K562 (cell line): ENCODE data around the gene RAB6B. TPM values are rescaled to one million over a fixed set of nuclear protein-coding genes. Genes with fewer than 3 reads are reported as not detected.

Experiments
- ATF1 ChIP-seq, 2 experiments: fragments of 450-650 bp in 1 of 2; IDR thresholded peaks; 2 replicates each; pipeline ENCODE4 v1.6.1; 2016; ENCODE audit warnings: missing compliant biosample characterization in 1 of 2, missing genetic modification characterization in 1 of 2
- BRD9 ChIP-seq: fragments of 450-650 bp; IDR thresholded peaks from 2 replicates; pipeline ENCODE4 v1.6.1; 2018; ENCODE audit warnings: low read depth; ENCODE audit not compliant: partially characterized antibody
- CBX3 ChIP-seq, 2 experiments: IDR thresholded peaks; 1 replicate in 1 of 2; 2 replicates in 1 of 2; pipeline ENCODE4 v1.6.1; 2012; ENCODE audit warnings: inconsistent platforms in 2 of 2, low read length in 2 of 2, borderline replicate concordance in 1 of 2, control low read depth in 1 of 2
- CHD2 ChIP-seq: IDR thresholded peaks from 2 replicates; pipeline ENCODE4 v1.6.1; 2011; ENCODE audit warnings: low read depth, low read length
- ETV6 ChIP-seq, 3 experiments: fragments of 150-350 bp in 1 of 3; sonication (generic) in 1 of 3; formaldehyde crosslinking in 1 of 3; IDR thresholded peaks; 2 replicates each; pipeline versions ENCODE4 v1.6.1 to v1.8.0; 2014 to 2022; ENCODE audit warnings: borderline replicate concordance in 2 of 3, low read depth in 2 of 3, antibody characterized with exemption in 1 of 3, low read length in 1 of 3, mild to moderate bottlenecking in 1 of 3, missing genetic modification reagents in 1 of 3
- HDAC1 ChIP-seq, 2 experiments: fragments of 450-650 bp; IDR thresholded peaks; 2 replicates each; pipeline ENCODE4 v1.6.1; 2016 to 2017; ENCODE audit warnings: inconsistent platforms in 1 of 2, mild to moderate bottlenecking in 1 of 2, moderate library complexity in 1 of 2
- MAZ ChIP-seq, 2 experiments: fragments of 450-650 bp in 1 of 2; sonication (generic) in 1 of 2; formaldehyde crosslinking; IDR thresholded peaks in 1 of 2; conservative IDR thresholded peaks in 1 of 2; 2 replicates each; pipeline versions ENCODE4 v1.4.0 to v1.5.0; 2020; ENCODE audit warnings: mild to moderate bottlenecking in 1 of 2, missing genetic modification reagents in 1 of 2
- MCM2 ChIP-seq: fragments of 450-650 bp; IDR thresholded peaks from 2 replicates; pipeline ENCODE4 v1.6.1; 2017; ENCODE audit warnings: low read depth, mild to moderate bottlenecking
- NEUROD1 ChIP-seq: fragments of 150-350 bp; IDR thresholded peaks from 2 replicates; pipeline ENCODE4 v1.6.1; 2014; ENCODE audit warnings: borderline replicate concordance, low read length, low read depth; ENCODE audit not compliant: partially characterized antibody
- NONO ChIP-seq, 2 experiments: fragments of 200-400 bp in 1 of 2; fragments of 450-650 bp in 1 of 2; formaldehyde crosslinking in 1 of 2; IDR thresholded peaks; 2 replicates each; pipeline ENCODE4 v1.6.1; 2017; ENCODE audit warnings: low read depth in 2 of 2, mild to moderate bottlenecking in 2 of 2, moderate library complexity in 2 of 2, low read length in 1 of 2
- NR2C2 ChIP-seq, 2 experiments: fragments of 200-800 bp in 1 of 2; sonication (Bioruptor generic) in 1 of 2; sonication (generic) in 1 of 2; formaldehyde crosslinking in 1 of 2; IDR thresholded peaks; 2 replicates each; pipeline versions ENCODE4 v1.6.1 to v1.8.0; 2016 to 2022; ENCODE audit warnings: mild to moderate bottlenecking in 1 of 2, missing compliant biosample characterization in 1 of 2, missing genetic modification characterization in 1 of 2, missing genetic modification reagents in 1 of 2
- RBM22 ChIP-seq: fragments of 200-400 bp; formaldehyde crosslinking; IDR thresholded peaks from 2 replicates; pipeline ENCODE4 v1.6.1; 2018; ENCODE audit warnings: low read length, low read depth; ENCODE audit not compliant: poor library complexity, severe bottlenecking
- SAP30 ChIP-seq: fragments of 200-600 bp; sonication (generic); IDR thresholded peaks from 2 replicates; pipeline ENCODE4 v1.6.1; 2012; ENCODE audit warnings: borderline replicate concordance, low read depth, mild to moderate bottlenecking, moderate library complexity, low read length, control low read depth, inconsistent platforms; ENCODE audit not compliant: insufficient read depth, poor library complexity, severe bottlenecking
- SREBF1 ChIP-seq: fragments of 150-350 bp; IDR thresholded peaks from 2 replicates; pipeline ENCODE4 v1.6.1; 2014; ENCODE audit warnings: antibody characterized with exemption, low read depth, low read length, borderline replicate concordance
- U2AF1 ChIP-seq: fragments of 200-400 bp; formaldehyde crosslinking; optimal IDR thresholded peaks from 2 replicates; pipeline ENCODE3; 2017; ENCODE audit warnings: mild to moderate bottlenecking, low read depth, low read length, moderate library complexity
- XRCC3 ChIP-seq: fragments of 450-650 bp; IDR thresholded peaks from 2 replicates; pipeline ENCODE4 v1.6.1; 2017; ENCODE audit warnings: mild to moderate bottlenecking, moderate library complexity
- ZC3H11A ChIP-seq: IDR thresholded peaks from 2 replicates; pipeline ENCODE4 v1.6.1; 2012; ENCODE audit warnings: low read depth, low read length, improper control_type of control experiment
- ZKSCAN1 ChIP-seq: fragments of 150-350 bp; IDR thresholded peaks from 2 replicates; pipeline ENCODE4 v1.6.1; 2016; ENCODE audit warnings: low read depth, low read length
- ZNF354B ChIP-seq: fragments of 250-450 bp; sonication (Bioruptor Pico); IDR thresholded peaks from 2 replicates; pipeline ENCODE4 v1.4.0; 2020
- ZNF75A ChIP-seq: fragments of 450-650 bp; formaldehyde crosslinking; IDR thresholded peaks from 2 replicates; pipeline ENCODE4 v1.4.0; 2020; ENCODE audit warnings: mild to moderate bottlenecking
- ZNF77 ChIP-seq: fragments of 250-450 bp; sonication (Bioruptor Pico); IDR thresholded peaks from 2 replicates; pipeline ENCODE4 v1.5.0; 2020
- ZNF830 ChIP-seq: fragments of 250-450 bp; sonication (Bioruptor Pico); IDR thresholded peaks from 2 replicates; pipeline ENCODE4 v1.5.0; 2021; ENCODE audit warnings: mild to moderate bottlenecking
- polyA plus RNA-seq, 8 experiments: library from polyadenylated mRNA; depleted of rRNA in 4 of 8; stranded (reverse) in 5 of 8; unstranded in 3 of 8; fragments of >200 nt; fragmentation: Nextera tagmentation in 2 of 8; fragmentation: Illumina TruSeq in 1 of 8; extraction: Ambion mirVana in 2 of 8; extraction: Trizol in 1 of 8; gene quantifications; 2 replicates each; pipeline versions ENCODE4 v1.2.1 to v1.2.3, GENCODE V29; 2011 to 2014; ENCODE audit warnings: inconsistent platforms in 1 of 8, missing spikeins in 1 of 8
- total RNA-seq, 7 experiments: library from RNA; depleted of rRNA in 6 of 7; stranded (reverse); fragments of >200 nt in 6 of 7; fragmentation: Illumina TruSeq in 2 of 7; extraction: Trizol in 2 of 7; gene quantifications; 2 replicates each; pipeline versions ENCODE4 v1.2.1 to v1.2.3, GENCODE V29; 2011 to 2021; ENCODE audit warnings: low replicate concordance in 1 of 7
- TF ChIP-seq, protein P1 (sequence below): fragments of 250-450 bp; sonication (Bioruptor Pico); IDR thresholded peaks from 2 replicates; pipeline ENCODE4 v1.8.0; 2021; ENCODE audit warnings: moderate library complexity, mild to moderate bottlenecking, inconsistent platforms
- TF ChIP-seq, protein P2 (sequence below), 3 experiments: fragments of 200-800 bp in 1 of 3; fragments of 250-450 bp in 1 of 3; fragments of 450-650 bp in 1 of 3; sonication (Bioruptor Pico) in 1 of 3; sonication (Bioruptor generic) in 1 of 3; formaldehyde crosslinking in 1 of 3; IDR thresholded peaks; 2 replicates each; pipeline versions ENCODE4 v1.6.1 to v1.8.0; 2016 to 2022; ENCODE audit warnings: mild to moderate bottlenecking in 2 of 3, missing genetic modification characterization in 2 of 3, missing compliant biosample characterization in 1 of 3, moderate library complexity in 1 of 3

RAB6B gene
- total and polyA plus RNA-seq, 9 of the 15 experiments (the other 6 are each of a cell fraction or from before 2014, with no cell fraction given), result 0.60 to 18.1 (median 1.5) TPM

DNA sequence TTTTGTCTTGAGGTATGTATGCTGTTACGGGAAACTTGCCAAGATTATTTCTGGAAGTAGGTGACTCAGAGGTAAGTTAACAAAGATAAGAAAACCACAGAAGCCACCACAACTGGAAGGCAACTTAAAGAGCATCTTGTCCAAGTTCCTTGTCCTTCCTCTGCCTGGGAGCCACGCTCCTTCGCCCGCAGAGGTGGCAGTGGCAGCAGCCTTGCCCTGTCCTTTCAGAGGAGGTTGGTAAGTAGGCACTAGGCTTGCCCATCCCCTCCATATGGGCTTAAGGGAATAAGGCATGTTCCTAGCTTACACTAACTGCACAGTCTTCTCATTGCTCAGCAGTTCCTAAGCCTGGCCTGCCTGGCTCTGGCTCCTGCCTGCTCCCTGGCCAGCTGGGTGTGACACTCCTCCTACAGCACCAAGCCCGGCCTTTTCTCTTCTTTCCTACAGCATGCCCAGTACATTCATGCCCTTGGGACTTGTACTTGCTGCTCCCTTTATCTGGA lies 48.0 kb upstream of the RAB6B start (continued):
- TF ChIP-seq CBX3 (IDR thresholded peaks at IDR 0.05; ENCODE audit: borderline replicate concordance in 1 of 2, low read length in 2 of 2), result no peak
- no peak for TF ChIP-seq SAP30
- TF ChIP-seq NONO (IDR thresholded peaks at IDR 0.05; ENCODE audit: low read depth in 2 of 2, low read length in 1 of 2), result no peak
- TF ChIP-seq NEUROD1, result no peak
- TF ChIP-seq ZC3H11A, result no peak
- TF ChIP-seq MCM2, result no peak
- TF ChIP-seq ZKSCAN1, result no peak
- no peak for TF ChIP-seq ATF1 (CRISPR knock-in tag; IDR thresholded peaks at IDR 0.05)
- TF ChIP-seq ATF1 (tag; IDR thresholded peaks at IDR 0.05), result no peak
- TF ChIP-seq, protein P1, sequence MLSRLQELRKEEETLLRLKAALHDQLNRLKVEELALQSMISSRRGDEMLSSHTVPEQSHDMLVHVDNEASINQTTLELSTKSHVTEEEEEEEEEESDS, result no peak
- TF ChIP-seq ZNF75A (CRISPR knock-in tag), result no peak
- TF ChIP-seq BRD9, result no peak
- TF ChIP-seq U2AF1, result no peak
- TF ChIP-seq, protein P2, sequence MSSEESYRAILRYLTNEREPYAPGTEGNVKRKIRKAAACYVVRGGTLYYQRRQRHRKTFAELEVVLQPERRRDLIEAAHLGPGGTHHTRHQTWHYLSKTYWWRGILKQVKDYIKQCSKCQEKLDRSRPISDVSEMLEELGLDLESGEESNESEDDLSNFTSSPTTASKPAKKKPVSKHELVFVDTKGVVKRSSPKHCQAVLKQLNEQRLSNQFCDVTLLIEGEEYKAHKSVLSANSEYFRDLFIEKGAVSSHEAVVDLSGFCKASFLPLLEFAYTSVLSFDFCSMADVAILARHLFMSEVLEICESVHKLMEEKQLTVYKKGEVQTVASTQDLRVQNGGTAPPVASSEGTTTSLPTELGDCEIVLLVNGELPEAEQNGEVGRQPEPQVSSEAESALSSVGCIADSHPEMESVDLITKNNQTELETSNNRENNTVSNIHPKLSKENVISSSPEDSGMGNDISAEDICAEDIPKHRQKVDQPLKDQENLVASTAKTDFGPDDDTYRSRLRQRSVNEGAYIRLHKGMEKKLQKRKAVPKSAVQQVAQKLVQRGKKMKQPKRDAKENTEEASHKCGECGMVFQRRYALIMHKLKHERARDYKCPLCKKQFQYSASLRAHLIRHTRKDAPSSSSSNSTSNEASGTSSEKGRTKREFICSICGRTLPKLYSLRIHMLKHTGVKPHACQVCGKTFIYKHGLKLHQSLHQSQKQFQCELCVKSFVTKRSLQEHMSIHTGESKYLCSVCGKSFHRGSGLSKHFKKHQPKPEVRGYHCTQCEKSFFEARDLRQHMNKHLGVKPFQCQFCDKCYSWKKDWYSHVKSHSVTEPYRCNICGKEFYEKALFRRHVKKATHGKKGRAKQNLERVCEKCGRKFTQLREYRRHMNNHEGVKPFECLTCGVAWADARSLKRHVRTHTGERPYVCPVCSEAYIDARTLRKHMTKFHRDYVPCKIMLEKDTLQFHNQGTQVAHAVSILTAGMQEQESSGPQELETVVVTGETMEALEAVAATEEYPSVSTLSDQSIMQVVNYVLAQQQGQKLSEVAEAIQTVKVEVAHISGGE (CRISPR knock-in tag; IDR thresholded peaks at IDR 0.05), result no peak
- TF ChIP-seq ZNF354B (CRISPR knock-in tag), result no peak
- TF ChIP-seq ZNF830 (CRISPR knock-in tag), result no peak
- TF ChIP-seq ZNF77, result no peak
- peak in 1 of 2 experiments; percentile 70; a peak in 1 of 4 replicates for TF ChIP-seq HDAC1 (IDR thresholded peaks at IDR 0.05)
- no peak for TF ChIP-seq RBM22
- TF ChIP-seq ETV6 (IDR thresholded peaks at IDR 0.05; ENCODE audit: borderline replicate concordance in 1 of 2, low read depth in 2 of 2, low read length in 1 of 2), result no peak
- TF ChIP-seq ETV6 (CRISPR knock-in tag; IDR thresholded peaks at IDR 0.05; ENCODE audit: borderline replicate concordance), result no peak
- TF ChIP-seq XRCC3, result no peak
- TF ChIP-seq SREBF1, result no peak
- no peak for TF ChIP-seq NR2C2 (CRISPR knock-in tag; IDR thresholded peaks at IDR 0.05)
- TF ChIP-seq NR2C2 (tag; IDR thresholded peaks at IDR 0.05), result no peak
- TF ChIP-seq MAZ (CRISPR knock-in tag; conservative IDR thresholded peaks at IDR 0.05 in 1 of 2, IDR thresholded peaks at IDR 0.05 in 1 of 2), result no peak
- TF ChIP-seq CHD2, result no peak
